AG04449 (cell line): ENCODE results near the gene FFAR3.

ENCODE experiments used
- CTCF ChIA-PET: fragments of 350-600 bp; formaldehyde crosslinking; extraction: SDS; loops from one replicate; lab custom pipeline; 2021; ENCODE audit warnings: antibody characterized with exemption; lab: Yijun Ruan, JAX
- POLR2A ChIA-PET: fragments of 400-600, 350-600 bp; formaldehyde crosslinking; extraction: SDS; loops from one replicate; lab custom pipeline; 2020; ENCODE audit warnings: antibody characterized with exemption, inconsistent platforms; lab: Yijun Ruan, JAX
- DNase-seq: peaks from one replicate; pipeline ENCODE4 v3.0.0-alpha.2; 2010; ENCODE audit warnings: low read depth, low spot score
- H3K4me3 ChIP-seq: 2 replicates; pipeline ENCODE4 v1.5.1; 2011; ENCODE audit warnings: low read depth, mild to moderate bottlenecking, control low read depth, low read length
- CTCF ChIP-seq: IDR thresholded peaks from one replicate; pipeline ENCODE4 v1.5.1; 2011; ENCODE audit warnings: mild to moderate bottlenecking, moderate library complexity, low read length, control low read depth, inconsistent platforms; ENCODE audit not compliant: insufficient read depth; ENCODE audit errors: missing control alignments

The FFAR3 gene

GRCh38 chr19:35328851-35329285, 29.4 kb upstream of the FFAR3 start, which contains the start of gene CD22:
Gene CD22, plus strand, starts transcription at chr19:35329187. Its CDS starts 2,854 bp downstream, at chr19:35332041.
- CTCF ChIA-PET: no interaction called here
- H3K4me3 ChIP-seq: no peak within 1 kb of the TSS
- no peak for TF ChIP-seq CTCF
- POLR2A ChIA-PET: no interaction called here
- DNase-seq: no peak

DNA sequence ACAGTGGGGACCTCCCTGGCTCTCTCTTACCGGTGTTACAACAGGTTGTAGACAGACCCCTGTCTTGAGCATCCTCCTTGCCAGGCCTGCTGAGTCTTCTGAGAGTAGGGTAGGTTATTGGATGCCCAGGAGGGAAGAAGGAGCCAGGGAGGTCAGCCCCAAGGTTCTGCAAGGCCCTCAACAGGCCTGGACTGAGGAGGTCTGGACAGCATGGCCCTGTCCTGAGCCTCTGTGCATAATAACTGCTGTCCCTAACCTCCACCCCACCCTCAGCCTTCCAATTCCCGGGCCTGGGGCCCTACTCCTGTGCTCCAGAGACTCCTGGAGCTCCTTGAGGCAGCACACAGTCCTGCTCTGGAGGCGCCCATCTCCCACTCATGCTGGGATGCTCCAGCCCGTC, 28.9 kb upstream of the FFAR3 start:
- ChIA-PET CTCF (no interaction called here), POLR2A (no interaction called here)
- H3K4me3 ChIP-seq: no peak overlapping the region
- DNase-seq: no peak
- no peak for TF ChIP-seq CTCF

GRCh38 chr19:35330475-35330874, 27.8 kb upstream of the FFAR3 start:
- POLR2A ChIA-PET: no interaction called here
- CTCF ChIA-PET: no interaction called here
- no peak overlapping the region for H3K4me3 ChIP-seq
- DNase-seq: no peak
- TF ChIP-seq CTCF: no peak

DNA sequence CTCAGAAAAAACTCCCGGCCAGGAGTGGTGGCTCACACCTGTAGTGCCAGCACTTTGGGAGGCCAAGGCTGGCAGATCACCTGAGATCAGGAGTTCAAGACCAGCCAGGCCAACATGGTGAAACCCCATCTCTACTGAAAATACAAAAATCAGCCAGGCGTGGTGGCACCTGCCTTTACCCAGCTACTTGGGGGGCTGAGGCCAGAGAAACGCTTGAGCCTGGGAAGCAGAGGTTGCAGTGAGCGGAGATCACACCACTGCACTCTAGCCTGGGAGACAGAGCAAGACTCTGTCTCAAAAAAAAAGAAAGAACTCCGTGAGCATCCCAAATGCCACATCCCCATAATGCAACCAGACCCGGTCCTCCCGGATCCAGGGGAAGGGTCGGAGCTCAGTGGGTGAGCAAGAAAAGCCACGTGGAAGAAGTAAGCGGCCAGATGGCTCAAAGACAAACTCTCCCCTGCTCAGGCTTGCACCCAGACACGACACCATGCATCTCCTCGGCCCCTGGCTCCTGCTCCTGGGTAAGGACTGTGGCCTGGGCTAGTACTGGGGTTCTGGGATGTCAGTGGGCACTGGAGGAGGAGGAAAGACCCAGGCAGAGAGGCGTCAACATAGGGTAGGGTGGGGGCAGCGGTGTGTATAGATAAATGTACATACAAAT, 26.6 kb upstream of the FFAR3 start:
- DNase-seq: no peak
- ChIA-PET POLR2A (no interaction called here), CTCF (interaction anchor here (0.6 kb wide), 1 partner anchor 160 kb away, joined by 3 read pairs; no protein-coding TSS in a partner anchor)
- TF ChIP-seq CTCF: no peak
- no peak overlapping the region for H3K4me3 ChIP-seq

- H3K4me3 ChIP-seq: no peak overlapping the region
- DNase-seq: no peak
- TF ChIP-seq CTCF: no peak
- ChIA-PET POLR2A (no interaction called here), CTCF (interaction anchor here (1.0 kb wide), 2 partner anchors 10 to 22 kb away, joined by 3 to 4 read pairs; no protein-coding TSS in a partner anchor)
Observed at GRCh38 chr19:35332817-35333216, 25.4 kb upstream of the FFAR3 start.

DNA sequence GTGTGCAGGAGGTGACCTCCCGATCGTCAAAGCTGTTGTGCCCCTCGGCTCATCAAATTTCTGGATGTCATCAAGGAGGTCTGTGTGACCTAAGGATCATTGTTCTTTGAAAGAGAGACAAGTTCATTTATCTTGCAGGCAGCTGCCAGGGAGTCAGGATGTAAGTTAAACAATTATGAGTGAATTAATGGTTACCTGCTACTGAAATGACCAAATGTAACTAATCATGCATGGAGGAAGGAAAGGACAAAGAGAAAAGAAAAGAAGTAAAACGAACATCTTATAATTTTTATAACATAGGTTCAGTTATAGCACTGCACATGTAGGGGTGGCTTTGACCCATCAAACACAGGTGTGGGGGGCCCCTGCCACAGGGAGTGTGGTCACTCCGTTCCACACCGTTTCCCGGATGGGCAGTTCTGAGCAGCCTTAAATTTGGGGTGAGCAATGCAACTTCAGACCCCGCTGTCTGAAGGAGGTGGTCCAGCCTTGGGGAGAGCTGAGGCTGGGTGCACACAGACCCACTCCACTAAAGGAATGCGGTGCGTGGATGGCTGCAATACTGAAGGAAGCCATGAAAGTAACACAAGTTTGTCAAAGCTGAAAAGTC, 24.0 kb upstream of the FFAR3 start:
- no peak for TF ChIP-seq CTCF
- POLR2A ChIA-PET: no interaction called here
- DNase-seq: no peak
- CTCF ChIA-PET: interaction anchor here (0.7 to 1.0 kb wide), 2 partner anchors 18 to 815 kb away, joined by 3 to 4 read pairs; no protein-coding TSS in a partner anchor
- no peak overlapping the region for H3K4me3 ChIP-seq
